Neural progenitor cell (in vitro differentiated cells): ENCODE data around the gene OSTN. TPM values are rescaled to one million over a fixed set of nuclear protein-coding genes. Genes with fewer than 3 reads are reported as not detected.

Source experiments
- DNase-seq: peaks from one replicate; pipeline ENCODE4 v3.0.0-alpha.2; 2016; ENCODE audit warnings: low spot score
- H2AFZ ChIP-seq: fragments of 200-600 bp; sonication (generic); replicated peaks from 2 replicates; pipeline ENCODE4 v1.6.1; 2016; ENCODE audit warnings: antibody characterized with exemption
- H3F3A ChIP-seq: fragments of 200-600 bp; sonication (generic); 2 replicates; pipeline ENCODE4 v1.6.1; 2016; ENCODE audit warnings: antibody characterized with exemption, low read depth
- H3K27ac ChIP-seq: fragments of 200-600 bp; sonication (generic); 2 replicates; pipeline ENCODE4 v1.5.1; 2016; ENCODE audit warnings: mild to moderate bottlenecking
- H3K27me3 ChIP-seq: fragments of 200-600 bp; sonication (generic); 2 replicates; pipeline ENCODE4 v1.6.1; 2016; ENCODE audit warnings: mild to moderate bottlenecking, moderate library complexity
- H3K36me3 ChIP-seq: fragments of 200-600 bp; sonication (generic); 2 replicates; pipeline ENCODE4 v1.5.1; 2016
- H3K4me1 ChIP-seq: fragments of 200-600 bp; sonication (generic); 2 replicates; pipeline ENCODE4 v1.6.1; 2016; ENCODE audit warnings: mixed run types
- H3K4me2 ChIP-seq: fragments of 200-600 bp; sonication (generic); 2 replicates; pipeline ENCODE4 v1.6.1; 2016
- H3K4me3 ChIP-seq: fragments of 200-600 bp; sonication (generic); 2 replicates; pipeline ENCODE4 v1.5.1; 2016
- H3K79me2 ChIP-seq: fragments of 200-600 bp; sonication (generic); 2 replicates; pipeline ENCODE4 v1.6.1; 2016; ENCODE audit warnings: low read depth
- H3K9ac ChIP-seq: fragments of 200-600 bp; sonication (generic); 2 replicates; pipeline ENCODE4 v1.6.1; 2016
- H3K9me3 ChIP-seq: fragments of 200-600 bp; sonication (generic); 2 replicates; pipeline ENCODE4 v1.5.1; 2016; ENCODE audit warnings: low read depth
- H4K20me1 ChIP-seq: fragments of 200-600 bp; sonication (generic); 2 replicates; pipeline ENCODE4 v1.6.1; 2016; ENCODE audit warnings: low read depth
- H3K27ac Mint-ChIP-seq: 3 replicates; pipeline ENCODE4 v1.8.0; 2021; ENCODE audit warnings: mixed read lengths
- H3K27me3 Mint-ChIP-seq: 2 replicates; pipeline ENCODE4 v1.8.0; 2022; ENCODE audit warnings: low read depth, mild to moderate bottlenecking, inconsistent platforms, moderate library complexity, mixed read lengths; ENCODE audit not compliant: insufficient read depth
- H3K36me3 Mint-ChIP-seq: 3 replicates; pipeline ENCODE4 v1.8.0; 2021; ENCODE audit warnings: mixed read lengths
- H3K4me1 Mint-ChIP-seq: 3 replicates; pipeline ENCODE4 v1.8.0; 2021; ENCODE audit warnings: mixed read lengths
- H3K4me3 Mint-ChIP-seq: 3 replicates; pipeline ENCODE4 v1.8.0; 2021; ENCODE audit warnings: mild to moderate bottlenecking, moderate library complexity, mixed read lengths
- H3K9me3 Mint-ChIP-seq: 3 replicates; pipeline ENCODE4 v1.8.0; 2020; ENCODE audit warnings: mixed read lengths
- EZH2 ChIP-seq: fragments of 200-600 bp; sonication (generic); IDR thresholded peaks from 2 replicates; pipeline ENCODE4 v1.6.1; 2017; ENCODE audit warnings: antibody characterized with exemption, mild to moderate bottlenecking, moderate library complexity
- EZH2phosphoT487 ChIP-seq: fragments of 200-600 bp; sonication (generic); IDR thresholded peaks from 2 replicates; pipeline ENCODE4 v1.6.1; 2017; ENCODE audit warnings: antibody characterized with exemption
- total RNA-seq: library from RNA; depleted of rRNA; stranded (reverse); fragments of >200 nt; gene quantifications from 2 replicates; pipeline ENCODE4 v1.2.3, GENCODE V29; 2015; ENCODE audit warnings: low replicate concordance
- TF ChIP-seq, protein P1 (sequence below): fragments of 200-600 bp; sonication (generic); IDR thresholded peaks from 2 replicates; pipeline ENCODE4 v1.5.1; 2017; ENCODE audit warnings: antibody characterized with exemption, mild to moderate bottlenecking

Gene OSTN
- total RNA-seq, 1 donor from 2014 or later, result 1.2 TPM

DNA sequence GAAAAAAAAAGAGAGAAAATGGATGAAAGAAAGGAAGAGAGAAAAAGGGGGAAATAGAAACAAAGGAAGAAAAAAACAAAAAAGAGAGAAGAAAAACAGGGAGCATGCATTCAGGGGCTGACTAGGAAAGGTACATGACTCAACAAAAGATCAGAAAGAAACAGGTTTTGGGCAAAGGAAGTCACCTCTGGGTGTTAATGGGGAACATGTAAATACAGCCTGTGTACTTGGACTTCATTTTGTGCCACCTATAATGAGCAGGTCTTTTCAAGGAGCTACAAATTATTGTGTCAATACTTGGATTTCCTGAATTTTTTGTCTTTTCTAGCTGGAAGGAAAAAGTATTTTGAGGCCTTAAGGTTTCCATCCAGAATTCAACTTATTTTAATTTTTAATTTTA is 76.7 kb downstream of the OSTN start:
- peaks cover 3% of the 10 kb centered on the region for H3K9me3 Mint-ChIP-seq
- no peak overlapping the region for H3K4me3 Mint-ChIP-seq
- Histone ChIP-seq H3K36me3 (no peaks in the 10 kb centered on the region), H3K79me2 (no peaks in the 10 kb centered on the region), H3K9ac (no peak overlapping the region), H3K4me3 (no peak overlapping the region), H3F3A (no peaks in the 10 kb centered on the region), H3K4me1 (no peaks in the 10 kb centered on the region), H3K4me2 (no peak overlapping the region), H2AFZ (no peak overlapping the region), H4K20me1 (no peaks in the 10 kb centered on the region), H3K27me3 (no peaks in the 10 kb centered on the region), H3K9me3 (no peaks in the 10 kb centered on the region), H3K27ac (no peak overlapping the region)
- H3K4me1 Mint-ChIP-seq, result no peaks in the 10 kb centered on the region
- DNase-seq, result no peak
- no peaks in the 10 kb centered on the region for H3K36me3 Mint-ChIP-seq
- no peak for TF ChIP-seq EZH2phosphoT487
- TF ChIP-seq EZH2, result no peak
- TF ChIP-seq, protein P1, sequence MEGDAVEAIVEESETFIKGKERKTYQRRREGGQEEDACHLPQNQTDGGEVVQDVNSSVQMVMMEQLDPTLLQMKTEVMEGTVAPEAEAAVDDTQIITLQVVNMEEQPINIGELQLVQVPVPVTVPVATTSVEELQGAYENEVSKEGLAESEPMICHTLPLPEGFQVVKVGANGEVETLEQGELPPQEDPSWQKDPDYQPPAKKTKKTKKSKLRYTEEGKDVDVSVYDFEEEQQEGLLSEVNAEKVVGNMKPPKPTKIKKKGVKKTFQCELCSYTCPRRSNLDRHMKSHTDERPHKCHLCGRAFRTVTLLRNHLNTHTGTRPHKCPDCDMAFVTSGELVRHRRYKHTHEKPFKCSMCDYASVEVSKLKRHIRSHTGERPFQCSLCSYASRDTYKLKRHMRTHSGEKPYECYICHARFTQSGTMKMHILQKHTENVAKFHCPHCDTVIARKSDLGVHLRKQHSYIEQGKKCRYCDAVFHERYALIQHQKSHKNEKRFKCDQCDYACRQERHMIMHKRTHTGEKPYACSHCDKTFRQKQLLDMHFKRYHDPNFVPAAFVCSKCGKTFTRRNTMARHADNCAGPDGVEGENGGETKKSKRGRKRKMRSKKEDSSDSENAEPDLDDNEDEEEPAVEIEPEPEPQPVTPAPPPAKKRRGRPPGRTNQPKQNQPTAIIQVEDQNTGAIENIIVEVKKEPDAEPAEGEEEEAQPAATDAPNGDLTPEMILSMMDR, result no peak
- no peaks in the 10 kb centered on the region for H3K27me3 Mint-ChIP-seq
- H3K27ac Mint-ChIP-seq, result no peak overlapping the region

- H3K4me1 ChIP-seq, result no peaks in the 10 kb centered on the region
- Mint-ChIP-seq H3K4me3 (no peak overlapping the region), H3K27me3 (no peaks in the 10 kb centered on the region), H3K9me3 (no peaks in the 10 kb centered on the region), H3K4me1 (no peaks in the 10 kb centered on the region), H3K36me3 (no peaks in the 10 kb centered on the region), H3K27ac (no peak overlapping the region)
- H3K79me2 ChIP-seq, result no peaks in the 10 kb centered on the region
- H3K27me3 ChIP-seq, result no peaks in the 10 kb centered on the region
- DNase-seq, result no peak
- no peak overlapping the region for H3K27ac ChIP-seq
- no peaks in the 10 kb centered on the region for H3K9me3 ChIP-seq
- no peaks in the 10 kb centered on the region for H3F3A ChIP-seq
- no peaks in the 10 kb centered on the region for H3K36me3 ChIP-seq
- no peak overlapping the region for H2AFZ ChIP-seq
- no peak overlapping the region for H3K4me3 ChIP-seq
- H3K4me2 ChIP-seq, result no peak overlapping the region
- no peaks in the 10 kb centered on the region for H4K20me1 ChIP-seq
- TF ChIP-seq, protein P1, result no peak
- TF ChIP-seq EZH2, result no peak
- no peak for TF ChIP-seq EZH2phosphoT487
- H3K9ac ChIP-seq, result no peak overlapping the region
Observed at GRCh38 chr3:191280111-191280510, 81.1 kb downstream of the OSTN start.

DNA sequence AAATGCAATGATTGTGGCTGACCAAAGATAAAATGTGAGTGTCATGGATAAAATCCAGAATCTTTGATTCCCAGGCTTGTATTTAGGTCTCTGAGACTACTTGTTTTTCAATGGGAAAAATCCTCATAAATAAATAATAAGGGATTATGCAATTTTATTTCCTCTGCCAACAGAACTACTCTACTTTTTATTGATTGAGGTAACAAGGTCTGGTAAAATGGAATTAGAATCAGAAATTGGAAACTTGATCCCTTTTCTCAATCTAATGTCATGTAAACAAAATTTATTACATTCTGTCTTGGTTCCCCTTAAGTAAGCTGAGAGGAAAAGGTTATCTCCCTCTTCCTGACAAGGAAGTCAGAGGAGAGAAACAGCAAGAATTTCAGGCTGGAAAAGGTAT is 81.8 kb downstream of the OSTN start:
- DNase-seq, result no peak
- no peak overlapping the region for H3K27ac Mint-ChIP-seq
- no peak overlapping the region for H3K4me2 ChIP-seq
- no peaks in the 10 kb centered on the region for H3K79me2 ChIP-seq
- no peaks in the 10 kb centered on the region for H3K9me3 Mint-ChIP-seq
- H2AFZ ChIP-seq, result no peak overlapping the region
- no peak overlapping the region for H3K4me3 ChIP-seq
- H3K4me3 Mint-ChIP-seq, result no peak overlapping the region
- H3K27me3 ChIP-seq, result no peaks in the 10 kb centered on the region
- TF ChIP-seq, protein P1, result no peak
- no peak for TF ChIP-seq EZH2phosphoT487
- no peak for TF ChIP-seq EZH2
- H3K9me3 ChIP-seq, result no peaks in the 10 kb centered on the region
- no peaks in the 10 kb centered on the region for H4K20me1 ChIP-seq
- no peaks in the 10 kb centered on the region for H3K36me3 ChIP-seq
- H3K27ac ChIP-seq, result no peak overlapping the region
- no peak overlapping the region for H3K9ac ChIP-seq
- no peaks in the 10 kb centered on the region for H3K36me3 Mint-ChIP-seq
- no peaks in the 10 kb centered on the region for H3F3A ChIP-seq
- no peaks in the 10 kb centered on the region for H3K4me1 Mint-ChIP-seq
- H3K27me3 Mint-ChIP-seq, result no peaks in the 10 kb centered on the region
- no peaks in the 10 kb centered on the region for H3K4me1 ChIP-seq
